Activated T-cell treated with anti-CD3 and anti-CD28 coated beads for 48 hours (primary cell): Measurements from ENCODE around the gene CRACDL.
A peak's percentile ranks its signal among the peaks of the same experiment; 100 is the strongest.

Experiments used
- DNase-seq: peaks from one replicate; pipeline ENCODE4 v3.0.0-alpha.2; 2020; ENCODE audit warnings: low read depth

CRACDL gene

DNA sequence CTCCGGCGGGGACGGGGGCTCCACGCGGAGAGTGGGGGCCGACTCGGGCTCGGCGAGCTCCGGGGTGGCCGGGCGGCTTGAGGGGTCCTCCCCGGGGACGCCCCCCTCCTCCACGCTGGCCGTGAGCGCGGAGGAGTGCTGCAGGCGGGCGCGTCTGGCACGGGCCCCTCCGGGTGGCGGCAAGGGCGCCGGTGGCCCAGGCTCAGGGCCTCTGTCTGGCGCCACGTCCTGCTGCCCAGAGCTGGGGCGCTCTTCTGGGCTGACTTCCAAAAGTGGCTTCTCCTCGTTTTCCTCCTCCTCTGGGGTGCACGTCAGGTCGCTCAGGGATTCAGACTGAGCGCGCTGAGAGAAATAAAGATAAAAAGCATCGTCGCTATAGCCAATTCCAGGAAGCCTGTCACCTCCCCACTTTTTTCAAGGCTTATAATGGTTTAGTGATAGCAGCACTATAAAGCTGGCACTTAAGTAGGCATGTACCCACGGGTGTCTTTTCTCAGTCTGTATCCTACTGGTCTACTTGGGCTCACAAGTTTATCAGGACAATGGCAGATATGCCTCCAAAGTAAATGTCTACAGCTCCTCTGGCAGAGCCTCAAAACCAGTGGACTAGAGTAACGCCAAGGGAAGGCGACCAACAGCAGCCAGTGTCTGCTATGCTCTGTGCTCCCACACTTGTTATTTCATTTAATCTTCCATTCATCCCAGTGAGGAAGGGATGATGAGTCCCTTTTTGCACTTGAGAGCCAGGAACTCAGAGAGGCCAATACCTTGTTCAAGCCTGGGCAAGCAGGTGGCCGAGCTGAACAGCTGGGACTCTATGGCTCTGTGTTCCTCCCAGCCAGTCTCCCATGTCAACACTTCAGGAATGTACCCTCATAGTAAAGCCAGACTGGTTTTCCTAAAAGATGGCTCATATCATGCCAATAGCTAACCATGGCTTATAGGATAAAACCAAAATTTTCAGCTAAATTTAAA lies 112.5 kb downstream of the CRACDL start:
- no peak for DNase-seq

DNA sequence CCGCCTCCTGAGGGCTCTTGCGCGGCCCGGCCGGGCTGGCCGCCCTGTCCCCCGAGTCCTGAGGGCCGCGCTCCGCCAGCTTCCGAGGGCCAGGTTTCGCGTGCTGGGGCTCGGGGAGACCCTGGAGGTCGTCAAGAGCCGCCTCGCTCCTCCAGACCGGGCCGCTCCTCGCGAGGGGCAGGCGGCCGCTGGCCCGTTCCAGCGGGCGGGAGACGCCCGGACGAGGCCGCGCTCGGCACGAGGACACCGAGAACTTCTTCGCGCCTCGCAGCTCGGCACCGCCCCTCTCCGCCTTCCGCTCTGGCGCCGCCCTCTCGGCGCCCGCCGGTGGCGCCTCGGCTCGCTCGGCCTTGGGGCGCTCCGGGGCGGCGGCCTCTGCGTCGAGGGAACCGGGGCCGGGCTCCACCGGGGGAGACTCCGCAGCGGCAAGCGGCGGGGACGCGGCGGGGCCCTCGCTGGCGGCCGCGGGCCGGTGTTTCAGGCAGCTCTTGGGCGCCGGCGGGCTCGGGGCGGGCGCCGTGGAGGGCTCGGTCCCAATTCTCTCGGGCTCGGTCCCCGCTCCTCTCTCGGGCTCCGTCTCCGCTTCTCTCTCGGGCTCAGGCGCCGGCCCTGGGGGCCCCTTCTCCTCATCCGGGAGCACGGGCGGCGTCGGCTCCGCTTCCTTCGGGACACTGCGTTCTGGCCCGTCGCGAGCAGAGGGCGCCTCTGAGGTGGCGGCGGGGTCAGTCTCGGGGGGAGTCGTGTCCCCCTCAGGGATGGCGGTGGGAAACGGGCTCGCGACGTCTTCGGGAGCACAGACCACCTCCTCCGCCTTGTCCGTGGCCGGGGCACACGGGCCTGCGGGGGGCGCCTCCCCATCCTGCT lies 113.5 kb downstream of the CRACDL start:
- peak; percentile 65 for DNase-seq

DNA sequence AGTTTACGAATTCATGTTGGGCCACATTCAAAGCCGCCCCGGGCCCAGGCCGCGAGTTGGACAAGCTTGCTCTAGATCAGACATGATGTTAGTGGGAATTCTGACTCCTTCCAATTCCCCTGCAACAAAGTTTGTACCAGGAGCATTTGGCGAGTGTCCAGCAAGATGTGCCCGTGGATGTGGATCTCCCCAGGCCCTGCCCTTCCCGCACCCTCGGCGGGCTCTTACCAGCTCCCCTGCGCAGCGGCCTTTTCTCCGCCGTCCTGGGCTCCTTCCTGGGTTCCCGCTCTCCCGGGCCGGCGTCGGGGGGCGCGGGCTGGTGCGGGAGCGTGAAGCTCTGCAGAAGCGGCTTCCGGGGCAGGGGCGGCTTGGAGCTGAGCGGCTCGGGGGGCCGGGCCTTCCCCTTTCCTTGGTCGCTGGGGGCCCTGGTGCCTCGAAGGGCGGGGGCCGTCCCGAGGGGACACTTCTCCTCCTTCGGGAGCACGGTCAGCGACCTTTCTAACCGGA lies 114.3 kb downstream of the CRACDL start:
- DNase-seq = no peak

DNA sequence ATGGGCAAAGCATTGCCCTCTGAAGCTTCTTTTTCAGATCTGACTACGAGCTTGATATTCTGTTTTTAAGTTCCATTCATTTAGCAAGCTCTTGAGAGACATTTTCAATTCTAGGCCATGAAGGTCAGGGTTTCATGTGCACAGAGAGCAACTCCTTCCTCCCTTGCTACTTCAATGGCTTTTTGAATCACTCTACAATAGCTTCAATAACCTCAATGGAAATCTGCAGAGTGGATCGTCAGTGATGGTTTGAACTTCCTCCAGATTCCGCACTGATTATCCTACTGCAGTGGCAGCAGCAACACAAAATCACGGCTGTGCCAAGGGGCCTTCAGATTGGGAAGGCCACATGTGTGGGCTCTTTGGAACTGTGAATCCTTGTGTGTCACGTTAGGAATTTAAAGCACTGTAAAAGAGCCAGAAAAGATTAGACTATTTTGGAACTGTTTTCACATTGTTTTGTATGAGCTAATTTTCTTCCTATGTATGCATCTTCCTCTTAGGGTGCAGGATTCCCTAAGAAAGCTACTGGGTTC lies 116.7 kb downstream of the CRACDL start:
- DNase-seq = no peak

DNA sequence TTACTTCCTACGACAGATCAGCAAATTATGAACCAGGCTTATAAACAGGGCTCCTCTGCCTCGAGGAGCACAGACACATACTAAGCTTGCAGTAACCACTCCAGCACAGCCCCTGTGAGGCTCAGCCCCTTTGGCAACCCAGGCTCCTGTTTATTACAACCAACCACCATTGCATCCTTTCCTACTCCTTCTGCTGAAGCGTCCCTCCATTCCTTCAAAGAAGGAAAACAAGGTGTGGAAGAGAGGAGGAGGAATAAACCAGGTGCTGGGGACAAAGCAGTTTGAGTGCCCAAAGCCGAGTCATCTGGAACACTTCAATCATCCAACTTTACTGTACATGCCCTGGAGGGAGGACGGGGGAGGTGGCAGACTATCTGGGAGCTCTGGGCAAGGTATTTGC lies 117.9 kb downstream of the CRACDL start:
- no peak for DNase-seq

DNA sequence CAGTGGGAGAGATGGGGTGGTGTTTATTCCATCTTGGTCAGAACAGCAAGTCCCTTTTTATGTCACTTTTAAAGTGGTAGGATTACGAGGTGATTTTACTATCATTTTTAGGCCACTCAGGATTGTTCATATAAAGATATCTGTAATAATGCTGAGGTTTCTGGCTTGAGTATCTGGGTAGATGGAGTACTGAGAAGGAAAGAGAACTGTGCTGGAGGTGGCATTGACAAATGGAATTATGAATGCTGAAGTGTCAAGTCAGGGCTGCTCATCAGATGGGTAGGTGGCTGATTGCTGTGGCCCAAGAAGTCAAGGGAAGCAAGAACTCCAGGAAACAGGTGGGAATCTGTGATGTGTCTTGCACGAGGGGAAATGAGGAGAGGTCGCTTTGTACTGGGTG lies 119.7 kb downstream of the CRACDL start:
- DNase-seq = no peak

DNA sequence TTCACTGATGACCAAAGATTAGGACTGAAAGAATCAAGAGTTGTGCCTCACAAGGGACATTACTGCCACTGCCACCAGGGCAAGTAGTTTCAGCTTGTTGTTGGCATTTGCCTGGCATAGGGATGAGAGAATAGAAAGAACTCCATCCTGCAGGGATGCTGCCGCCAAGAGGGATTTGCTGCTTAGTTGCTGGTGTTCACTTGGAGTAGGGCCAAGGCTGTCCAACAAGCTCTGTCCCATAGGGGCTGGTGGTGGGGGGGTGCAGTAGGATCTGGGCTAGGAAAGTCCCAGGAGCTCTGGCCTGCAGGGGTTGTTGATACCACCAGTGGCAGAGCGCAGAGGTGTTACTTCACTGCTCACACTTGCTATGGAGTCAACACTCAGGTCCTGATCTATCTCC lies 120.2 kb downstream of the CRACDL start:
- DNase-seq = no peak

DNA sequence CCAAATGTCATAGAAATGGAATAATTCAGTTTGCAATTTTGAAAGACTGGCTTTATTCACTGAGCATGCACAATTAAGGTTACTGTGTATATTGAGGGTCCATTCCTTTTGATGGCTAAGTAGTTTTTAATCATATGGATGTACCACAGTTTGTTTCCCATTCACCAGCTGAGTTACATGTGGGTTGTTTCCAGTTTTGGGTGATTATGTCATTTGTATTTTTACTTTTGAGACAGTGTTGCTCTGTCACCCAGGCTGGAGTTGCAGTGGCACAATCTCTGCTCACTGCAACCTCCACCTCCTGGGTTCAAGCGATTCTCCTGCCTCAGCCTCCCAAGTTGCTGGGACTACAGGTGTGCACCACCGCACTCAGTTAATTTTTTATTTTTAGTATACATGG lies 124.3 kb downstream of the CRACDL start:
- DNase-seq = no peak

DNA sequence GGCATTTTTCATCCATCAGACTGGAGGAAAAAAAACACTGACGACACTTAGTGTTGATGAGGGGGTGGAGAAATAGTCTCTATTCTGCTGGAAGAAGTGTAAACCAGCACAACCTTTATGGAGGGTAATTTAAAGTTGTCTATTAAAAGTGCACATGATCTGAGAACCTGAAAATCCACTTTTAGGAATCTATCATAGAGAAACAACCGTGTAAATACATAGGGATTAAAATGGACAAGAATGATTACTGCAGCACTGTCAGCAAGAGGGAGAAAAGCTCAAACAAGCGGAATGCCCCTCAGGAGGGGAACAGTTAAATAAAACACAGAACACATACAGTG lies 125.5 kb downstream of the CRACDL start:
- DNase-seq = no peak

DNA sequence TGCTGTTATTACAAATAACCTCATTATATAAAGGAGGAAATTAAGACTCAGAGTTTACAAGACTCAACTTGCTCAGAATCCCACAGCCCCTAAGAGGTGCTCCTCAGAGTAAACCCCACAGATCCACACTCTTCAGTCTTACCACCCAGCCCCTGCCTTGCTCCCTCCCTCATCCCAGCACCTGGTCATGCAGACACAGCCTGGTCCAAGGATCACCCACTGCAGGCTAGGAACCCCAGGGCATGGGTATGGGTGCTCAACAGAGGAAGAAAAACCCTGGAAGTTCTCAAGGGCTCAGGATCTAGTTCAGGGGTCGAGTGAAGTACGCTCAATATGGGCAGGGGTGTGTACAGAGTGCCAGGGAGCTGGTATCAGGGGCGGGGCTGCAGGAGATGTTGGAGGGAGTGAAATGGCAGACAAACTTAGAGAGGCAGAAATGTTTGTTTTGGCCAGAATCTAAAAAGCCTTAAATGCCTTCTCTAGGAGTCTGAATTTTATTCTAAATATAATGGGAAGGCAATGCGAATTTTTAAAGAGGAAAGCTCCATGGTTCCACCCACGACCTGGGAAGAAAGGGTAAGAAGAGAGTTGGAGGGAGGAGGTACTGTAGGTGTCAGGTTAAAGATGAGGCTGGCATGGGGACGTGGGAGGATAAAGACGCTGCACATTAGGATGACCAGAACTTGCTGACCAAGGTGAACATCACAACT lies 126.0 kb downstream of the CRACDL start:
- no peak for DNase-seq

DNA sequence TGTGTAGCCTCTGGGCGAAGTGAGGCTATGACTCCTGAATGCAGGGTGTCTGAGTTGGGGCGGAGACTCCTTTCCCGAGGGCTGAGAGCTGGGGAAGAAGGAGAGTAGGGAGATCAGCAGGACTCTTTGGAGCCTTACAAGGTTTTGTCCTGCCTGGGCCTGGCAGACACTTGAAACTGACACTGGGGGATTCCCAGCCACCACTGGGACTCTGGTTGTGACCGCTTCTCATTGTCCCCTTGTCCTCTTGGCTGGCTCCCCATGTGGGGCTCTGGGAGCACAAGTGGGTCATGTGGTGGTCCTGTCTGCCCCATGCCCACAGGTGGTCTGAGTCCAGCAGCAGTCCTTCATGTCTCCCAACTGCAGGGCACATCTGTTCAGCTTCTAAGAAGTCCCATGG lies 126.9 kb downstream of the CRACDL start:
- no peak for DNase-seq

DNA sequence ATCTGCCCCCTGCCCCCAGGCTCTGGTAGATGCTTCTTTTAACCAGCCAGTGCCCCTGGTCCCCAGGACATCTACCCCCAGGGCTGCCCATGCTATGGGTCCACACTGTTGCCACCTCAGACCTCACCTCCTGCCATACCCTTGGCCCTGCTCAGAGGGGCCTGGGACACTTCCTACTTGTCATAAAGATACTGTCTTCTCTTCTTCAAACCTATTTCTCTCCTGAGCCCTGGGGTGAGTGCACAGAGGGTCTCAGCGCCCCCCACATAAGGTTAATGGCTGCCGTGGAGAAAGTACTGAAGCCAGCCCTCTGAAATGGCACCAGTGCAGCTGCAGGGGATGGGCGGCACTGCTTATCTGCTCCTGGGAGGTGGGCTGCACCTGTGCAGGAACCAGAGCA lies 127.5 kb downstream of the CRACDL start:
- DNase-seq = no peak

DNA sequence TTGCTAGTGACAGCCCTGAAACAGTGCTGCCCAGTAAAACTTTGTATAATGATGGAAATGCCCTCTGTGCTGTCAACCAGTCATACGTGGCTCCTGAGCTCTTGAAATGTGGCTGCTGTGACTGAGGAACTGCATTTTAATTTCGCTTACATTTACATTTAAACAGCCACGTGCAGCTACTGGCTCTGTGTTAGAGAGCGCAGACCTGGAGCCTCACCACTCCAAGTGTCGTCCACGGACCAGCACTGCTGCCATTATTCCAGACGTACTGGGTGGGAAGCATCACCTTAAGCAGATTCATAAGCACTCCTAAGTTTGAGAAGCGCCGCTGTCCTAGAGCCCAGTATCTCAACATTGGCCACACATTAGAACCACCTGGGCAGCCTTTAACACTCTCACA lies 128.1 kb downstream of the CRACDL start:
- DNase-seq = no peak

DNA sequence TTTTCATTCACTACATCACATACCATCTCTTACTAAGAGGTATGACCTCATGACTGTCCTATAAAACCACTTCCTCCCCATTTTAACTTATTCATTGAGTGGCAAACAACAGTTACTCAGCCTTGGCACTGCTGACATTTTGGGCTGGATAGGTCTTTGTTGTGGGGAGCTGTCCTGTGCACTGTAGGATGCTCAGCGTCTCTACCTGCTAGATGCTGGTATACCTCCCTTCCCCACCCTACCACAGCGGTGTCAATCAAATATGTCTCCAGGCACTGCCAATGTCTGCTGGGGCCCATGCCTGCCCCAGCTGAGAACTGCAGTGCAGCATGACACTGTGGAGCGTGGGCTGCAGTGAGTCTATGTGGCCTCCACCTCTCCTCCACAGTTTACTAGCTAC lies 128.8 kb downstream of the CRACDL start:
- no peak for DNase-seq

DNA sequence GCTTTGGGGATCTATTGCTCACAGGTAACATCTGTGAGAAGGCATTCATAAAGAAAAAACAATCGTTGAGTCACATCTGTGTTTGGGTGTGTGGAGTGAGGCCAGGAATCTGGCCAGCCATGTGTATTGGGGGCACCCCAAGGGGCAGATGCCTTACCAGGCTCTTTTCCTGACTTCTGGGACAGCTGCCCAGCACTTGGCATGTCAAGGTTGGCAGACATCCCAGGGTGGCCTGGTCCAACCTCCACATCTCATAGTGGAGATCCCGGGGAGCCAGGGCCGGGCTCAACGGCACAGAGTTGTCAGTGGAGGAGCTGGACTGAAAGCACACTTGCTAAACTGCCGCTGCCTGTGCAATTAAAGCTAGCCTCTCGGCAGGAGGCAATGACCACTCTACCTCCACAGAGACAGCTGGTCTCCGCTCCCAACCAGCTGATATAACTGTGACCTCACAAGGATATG lies 129.8 kb downstream of the CRACDL start:
- DNase-seq = no peak

DNA sequence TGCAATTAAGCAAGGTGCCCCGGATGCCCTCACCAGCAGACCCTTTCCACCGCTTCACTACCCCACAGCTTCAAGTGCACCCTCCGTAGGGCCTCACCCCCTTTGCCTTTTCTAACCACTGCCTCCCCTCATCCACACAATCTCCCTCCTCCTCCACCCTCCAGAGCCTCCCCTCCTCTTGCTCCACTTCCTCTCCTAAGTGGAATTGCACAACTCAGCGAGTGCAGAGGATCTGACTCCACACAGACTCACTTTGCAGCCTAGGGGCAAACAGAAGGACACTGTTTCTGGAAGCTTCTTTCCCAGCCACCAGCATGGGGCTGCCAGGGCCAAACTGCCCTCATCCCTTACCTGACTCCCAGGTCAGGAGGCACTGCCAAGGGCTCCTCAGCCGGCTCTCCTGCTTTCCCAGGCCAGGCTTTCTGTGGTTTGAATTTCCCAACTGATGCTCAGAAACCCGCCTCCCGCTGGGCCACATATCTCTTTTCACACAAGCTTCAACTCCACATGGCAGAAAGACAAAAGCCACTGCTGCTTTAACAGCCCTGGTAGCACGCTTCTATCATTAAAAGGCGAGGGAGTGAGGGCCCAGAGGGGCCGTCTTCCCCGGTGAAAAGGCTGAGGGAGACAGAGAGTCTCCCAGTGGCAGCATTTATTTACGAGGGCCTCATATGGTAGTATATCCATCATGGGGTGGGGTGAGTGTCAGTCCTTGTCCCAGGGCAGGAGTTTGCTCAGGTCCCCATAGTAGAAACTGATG lies 130.4 kb downstream of the CRACDL start:
- DNase-seq = no peak

DNA sequence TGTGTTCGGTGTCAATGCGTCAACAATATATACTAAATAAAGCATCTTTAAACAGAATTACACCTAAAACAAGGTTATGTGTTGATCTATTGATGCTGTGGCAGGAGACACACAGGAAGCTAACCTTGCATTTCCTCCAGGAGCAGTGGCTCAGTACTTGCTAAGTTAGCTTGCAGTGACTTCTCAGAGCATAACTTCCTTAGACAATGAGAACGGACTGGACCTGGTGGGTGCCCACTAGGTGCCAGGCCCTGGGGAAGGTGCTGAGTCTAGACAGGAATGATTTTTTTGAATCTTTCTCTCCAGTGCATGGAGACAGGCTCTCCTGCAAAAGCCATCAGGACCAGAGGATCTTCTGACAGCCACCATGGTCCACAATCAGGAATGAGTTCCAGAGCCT lies 131.3 kb downstream of the CRACDL start:
- no peak for DNase-seq

DNA sequence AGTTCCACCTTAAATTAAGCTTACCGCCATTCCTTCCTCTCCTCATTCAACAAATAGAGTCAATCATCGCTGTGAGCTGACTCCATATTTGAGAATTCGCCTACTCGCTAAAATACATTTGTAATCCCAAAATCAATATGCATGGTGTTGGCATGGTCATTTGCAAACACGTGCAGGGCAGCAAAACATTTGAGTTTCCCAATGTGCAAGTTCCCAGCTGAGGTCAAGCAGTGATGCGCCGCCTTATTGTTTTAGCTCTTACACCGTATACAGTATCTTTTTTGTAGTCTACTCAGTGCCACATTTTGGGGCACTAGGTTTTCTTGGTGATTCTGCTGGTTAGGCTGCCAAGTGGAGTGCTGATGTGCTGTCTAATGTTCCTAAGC lies 131.8 kb downstream of the CRACDL start:
- DNase-seq = no peak

DNA sequence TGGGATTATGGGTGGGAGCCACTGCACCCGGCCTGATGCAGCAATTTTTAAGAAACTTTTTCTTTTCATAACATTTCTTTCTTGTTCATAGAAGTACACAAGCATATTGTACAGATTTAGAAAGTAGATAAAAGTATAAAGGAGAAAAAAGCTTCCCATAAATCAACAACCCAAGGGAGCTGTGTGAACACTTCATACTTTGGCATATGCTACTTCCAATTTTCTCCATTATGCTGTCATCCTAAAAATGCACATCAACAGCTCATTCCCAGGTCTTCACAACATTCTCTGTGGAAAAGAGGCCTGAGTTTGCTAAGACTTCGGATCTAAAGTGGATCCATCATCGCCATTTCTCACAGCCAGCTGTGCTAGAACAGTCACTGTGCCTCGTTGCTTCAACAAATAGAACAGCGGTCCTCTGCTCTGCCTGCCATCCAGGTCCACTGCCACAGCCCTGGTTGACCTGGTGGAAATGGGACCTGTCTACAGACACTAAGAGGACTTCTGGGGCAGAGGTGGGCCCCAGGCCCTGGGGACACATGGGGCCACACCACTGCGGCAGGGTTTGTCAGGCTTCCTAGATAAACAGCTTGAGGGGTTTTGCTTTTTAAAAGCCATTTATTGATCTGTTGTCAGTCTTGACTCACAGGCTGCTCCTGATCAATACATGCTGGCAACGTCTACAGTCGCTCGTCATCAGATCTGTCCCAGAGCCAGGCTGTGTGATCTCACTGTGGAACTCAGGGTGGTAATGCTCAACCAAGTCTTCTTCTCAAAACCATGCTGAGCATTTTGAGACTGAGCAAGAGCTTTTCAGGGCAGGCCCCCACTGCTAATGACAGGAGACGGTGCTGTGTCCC lies 132.4 kb downstream of the CRACDL start:
- no peak for DNase-seq

DNA sequence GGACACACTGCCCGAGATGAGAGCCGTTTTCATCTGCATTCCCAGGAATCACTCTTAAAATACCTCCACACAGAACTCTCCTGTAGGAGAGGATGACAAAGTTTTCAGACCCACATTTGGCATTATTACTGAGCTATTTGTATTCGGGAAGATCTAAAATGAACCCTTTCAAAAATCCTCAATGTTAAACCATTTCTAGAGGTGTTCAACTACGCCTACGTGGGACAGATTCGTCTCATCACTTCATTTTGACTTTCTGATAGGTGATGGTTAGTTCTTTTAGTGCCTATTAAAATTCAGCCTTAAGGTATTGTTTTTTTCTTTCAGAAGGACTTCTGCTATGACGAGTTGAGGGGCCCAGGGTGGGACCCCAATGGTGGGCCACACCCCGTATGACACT lies 133.7 kb downstream of the CRACDL start:
- no peak for DNase-seq
